Esophagus muscularis mucosa (tissue), 4 donors: ENCODE data around the gene RAB1A. TPM values are rescaled to one million over a fixed set of nuclear protein-coding genes. Genes with fewer than 3 reads are reported as not detected.
A peak's percentile ranks its signal among the peaks of the same experiment; 100 is the strongest.

Experiments used
- DNase-seq: peaks from one replicate; pipeline ENCODE4 v3.0.0-alpha.2; 2017; ENCODE audit errors: extremely low spot score
- H3K27ac ChIP-seq, 4 donors: fragments of 200-600 bp; sonication (generic); replicated peaks in 1 of 4; 1 replicate in 3 of 4; 2 replicates in 1 of 4; pipeline ENCODE4 v1.5.1; 2016 to 2019; ENCODE audit warnings: mild to moderate bottlenecking in 1 of 4
- H3K27me3 ChIP-seq, 4 donors: fragments of 200-600 bp; sonication (generic); one replicate each; pipeline versions ENCODE4 v1.5.1 to v1.6.0; 2016 to 2019
- H3K36me3 ChIP-seq, 4 donors: fragments of 200-600 bp; sonication (generic); one replicate each; pipeline ENCODE4 v1.5.1; 2016 to 2019
- H3K4me1 ChIP-seq, 4 donors: fragments of 200-600 bp; sonication (generic); one replicate each; pipeline ENCODE4 v1.5.1; 2016 to 2019
- H3K4me3 ChIP-seq, 4 donors: fragments of 200-600 bp; sonication (generic); 1 replicate in 2 of 4; 2 replicates in 2 of 4; pipeline ENCODE4 v1.5.1; 2016 to 2019; ENCODE audit warnings: mild to moderate bottlenecking in 4 of 4, moderate library complexity in 1 of 4
- H3K9me3 ChIP-seq, 4 donors: fragments of 200-600 bp; sonication (generic); 1 replicate in 3 of 4; 2 replicates in 1 of 4; pipeline ENCODE4 v1.5.1; 2016 to 2019
- EP300 ChIP-seq: sonication (generic); formaldehyde crosslinking; IDR thresholded peaks from one replicate; pipeline ENCODE4 v1.6.1; 2017; ENCODE audit warnings: antibody characterized with exemption
- POLR2A ChIP-seq: fragments of 450-650 bp; IDR thresholded peaks from one replicate; pipeline ENCODE4 v1.6.1; 2017; ENCODE audit warnings: antibody characterized with exemption, moderate library complexity, mild to moderate bottlenecking, low read depth
- POLR2AphosphoS5 ChIP-seq, 2 donors: sonication (generic); formaldehyde crosslinking; IDR thresholded peaks; one replicate each; pipeline ENCODE4 v1.6.1; 2017; ENCODE audit warnings: antibody characterized with exemption in 2 of 2
- WGBS: methylation state at CpG from one replicate; pipeline ENCODE4 v1.1.5; 2018; 5-methylcytosine and 5-hydroxymethylcytosine counted together
- intact Hi-C: fragments of 100-400 bp; cut with DNase I; formaldehyde crosslinking; loops from one replicate; pipeline ENCODE4 v1.15.1; 2023
- total RNA-seq, 4 donors: library from RNA; depleted of rRNA; stranded (reverse); fragments of >200 nt; gene quantifications; one replicate each; pipeline versions ENCODE4 v1.1.0 to v1.2.1, GENCODE V29; 2016
- TF ChIP-seq, protein P1 (sequence below), 3 experiments: fragments of 200-600 bp in 2 of 3; fragments of 450-650 bp in 1 of 3; sonication (generic) in 2 of 3; IDR thresholded peaks; one replicate each; pipeline ENCODE4 v1.5.1; 2017 to 2019; ENCODE audit warnings: antibody characterized with exemption in 3 of 3, mild to moderate bottlenecking in 2 of 3, moderate library complexity in 1 of 3

Gene RAB1A
- total RNA-seq, 4 donors from 2014 or later: 72.1 to 91.4 (median 86.0) TPM

DNA sequence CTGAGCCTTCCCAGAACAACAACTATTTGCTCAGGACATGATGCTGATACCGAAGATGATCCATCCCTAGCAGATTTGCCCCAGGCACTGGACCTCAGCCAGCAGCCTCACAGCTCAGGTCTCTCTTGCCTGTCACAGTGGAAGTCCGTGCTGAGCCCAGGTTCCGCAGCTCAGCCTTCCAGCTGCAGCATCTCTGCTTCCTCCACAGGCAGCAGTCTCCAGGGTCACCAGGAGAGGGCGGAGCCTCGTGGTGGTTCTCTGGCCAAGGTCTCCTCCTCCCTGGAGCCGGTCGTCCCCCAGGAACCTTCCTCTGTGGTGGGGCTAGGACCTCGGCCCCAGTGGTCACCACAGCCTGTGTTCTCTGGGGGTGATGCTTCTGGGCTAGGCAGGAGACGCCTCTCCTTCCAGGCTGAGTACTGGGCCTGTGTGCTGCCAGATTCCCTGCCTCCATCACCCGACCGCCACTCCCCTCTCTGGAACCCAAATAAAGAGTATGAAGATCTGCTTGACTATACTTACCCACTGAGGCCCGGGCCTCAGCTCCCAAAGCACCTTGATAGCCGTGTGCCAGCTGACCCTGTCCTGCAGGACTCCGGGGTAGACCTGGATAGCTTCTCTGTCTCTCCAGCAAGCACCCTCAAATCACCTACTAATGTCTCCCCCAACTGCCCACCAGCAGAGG is 58.3 kb downstream of the RAB1A start:
- no peaks in the 10 kb centered on the region for H3K27me3 ChIP-seq
- H3K36me3 ChIP-seq: peaks cover 5 to 57% (median 31%) of the 10 kb centered on the region in 4 donors
- TF ChIP-seq POLR2A: no peak
- TF ChIP-seq, protein P1, sequence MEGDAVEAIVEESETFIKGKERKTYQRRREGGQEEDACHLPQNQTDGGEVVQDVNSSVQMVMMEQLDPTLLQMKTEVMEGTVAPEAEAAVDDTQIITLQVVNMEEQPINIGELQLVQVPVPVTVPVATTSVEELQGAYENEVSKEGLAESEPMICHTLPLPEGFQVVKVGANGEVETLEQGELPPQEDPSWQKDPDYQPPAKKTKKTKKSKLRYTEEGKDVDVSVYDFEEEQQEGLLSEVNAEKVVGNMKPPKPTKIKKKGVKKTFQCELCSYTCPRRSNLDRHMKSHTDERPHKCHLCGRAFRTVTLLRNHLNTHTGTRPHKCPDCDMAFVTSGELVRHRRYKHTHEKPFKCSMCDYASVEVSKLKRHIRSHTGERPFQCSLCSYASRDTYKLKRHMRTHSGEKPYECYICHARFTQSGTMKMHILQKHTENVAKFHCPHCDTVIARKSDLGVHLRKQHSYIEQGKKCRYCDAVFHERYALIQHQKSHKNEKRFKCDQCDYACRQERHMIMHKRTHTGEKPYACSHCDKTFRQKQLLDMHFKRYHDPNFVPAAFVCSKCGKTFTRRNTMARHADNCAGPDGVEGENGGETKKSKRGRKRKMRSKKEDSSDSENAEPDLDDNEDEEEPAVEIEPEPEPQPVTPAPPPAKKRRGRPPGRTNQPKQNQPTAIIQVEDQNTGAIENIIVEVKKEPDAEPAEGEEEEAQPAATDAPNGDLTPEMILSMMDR (IDR thresholded peaks at IDR 0.05): peak in 2 of 3 experiments; percentile 18 to 20
- no peak for DNase-seq
- peak overlapping the region in 3 of 4 donors; percentile 64 to 70 (median 67) for H3K27ac ChIP-seq
- intact Hi-C loops: loop anchor here (5.0 kb wide), 1 partner anchor 56 kb away; no protein-coding TSS in a partner anchor
- peaks cover 70 to 87% (median 76%) of the 10 kb centered on the region in 4 donors for H3K4me1 ChIP-seq
- 93% methylated on average over 6 of the region's 14 CpGs for WGBS
- no peaks in the 10 kb centered on the region for H3K9me3 ChIP-seq
- H3K4me3 ChIP-seq: no peak overlapping the region

DNA sequence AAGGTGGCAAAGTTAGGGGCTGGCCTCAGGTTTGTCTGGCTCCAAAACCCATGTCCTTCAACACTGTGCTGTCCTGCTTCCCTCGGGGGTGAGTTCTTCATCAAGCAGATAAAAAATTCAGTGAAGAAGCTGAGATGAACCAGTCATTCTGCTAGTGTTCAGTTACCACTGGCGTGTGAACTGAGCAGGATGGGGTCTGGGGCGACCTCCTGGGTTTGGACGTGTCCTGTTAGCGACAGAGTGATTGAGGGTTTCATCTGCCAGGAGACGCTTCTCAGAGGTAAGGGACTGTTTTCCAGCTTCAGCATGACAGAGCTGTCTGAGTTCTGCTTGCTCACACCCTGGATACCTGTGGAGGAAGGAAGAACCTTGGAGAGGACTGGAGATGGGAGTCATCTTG is 59.0 kb downstream of the RAB1A start:
- Histone ChIP-seq H3K9me3 (no peaks in the 10 kb centered on the region), H3K27me3 (no peaks in the 10 kb centered on the region), H3K4me1 (peaks cover 68 to 83% (median 73%) of the 10 kb centered on the region in 4 donors), H3K4me3 (no peak overlapping the region), H3K36me3 (peaks cover 5 to 57% (median 31%) of the 10 kb centered on the region in 4 donors), H3K27ac (peak overlapping the region; percentile 25 to 70 (median 66))
- no peak for DNase-seq
- intact Hi-C loops: loop anchor here (5.0 kb wide), 1 partner anchor 56 kb away; no protein-coding TSS in a partner anchor
- WGBS: 97% methylated on average over 6 of the region's 6 CpGs
- TF ChIP-seq EP300: no peak
- TF ChIP-seq, protein P1 (IDR thresholded peaks at IDR 0.05): no peak
- TF ChIP-seq POLR2A: no peak
- no peak for TF ChIP-seq POLR2AphosphoS5 (IDR thresholded peaks at IDR 0.05)

- H3K4me1 ChIP-seq: peaks cover 68 to 83% (median 73%) of the 10 kb centered on the region in 4 donors
- intact Hi-C loops: loop anchor here (5.0 kb wide), 1 partner anchor 57 kb away; no protein-coding TSS in a partner anchor
- no peak for DNase-seq
- H3K27me3 ChIP-seq: no peaks in the 10 kb centered on the region
- peaks cover 5 to 57% (median 31%) of the 10 kb centered on the region in 4 donors for H3K36me3 ChIP-seq
- TF ChIP-seq, protein P1 (IDR thresholded peaks at IDR 0.05): peak; percentile 39 to 55 (median 52)
- TF ChIP-seq POLR2AphosphoS5 (IDR thresholded peaks at IDR 0.05) (peak; percentile 22 to 50), POLR2A (no peak)
- WGBS: 62% methylated on average over 4 of the region's 8 CpGs
- H3K4me3 ChIP-seq: no peak overlapping the region
- no peaks in the 10 kb centered on the region for H3K9me3 ChIP-seq
- peak overlapping the region; percentile 61 to 70 (median 66) for H3K27ac ChIP-seq
Observed at GRCh38 chr2:65070172-65070830, 59.6 kb downstream of the RAB1A start.

- H3K4me1 ChIP-seq: peaks cover 69 to 84% (median 74%) of the 10 kb centered on the region in 4 donors
- peak overlapping the region; percentile 61 to 70 (median 66) for H3K27ac ChIP-seq
- peaks cover 5 to 52% (median 31%) of the 10 kb centered on the region in 4 donors for H3K36me3 ChIP-seq
- 74% methylated on average over 6 of the region's 6 CpGs for WGBS
- intact Hi-C loops: loop anchor here (5.0 to 10.0 kb wide), 2 partner anchors 118 to 365 kb away; partner anchors contain the start of gene SPRED2
- no peak for DNase-seq
- H3K9me3 ChIP-seq: no peaks in the 10 kb centered on the region
- no peak overlapping the region for H3K4me3 ChIP-seq
- no peak for TF ChIP-seq POLR2AphosphoS5 (IDR thresholded peaks at IDR 0.05)
- no peak for TF ChIP-seq EP300
- TF ChIP-seq, protein P1 (IDR thresholded peaks at IDR 0.05): no peak
- no peak for TF ChIP-seq POLR2A
- H3K27me3 ChIP-seq: no peaks in the 10 kb centered on the region
Observed at GRCh38 chr2:65069439-65069824, 60.5 kb downstream of the RAB1A start.
